ENCODE data around the gene LRRTM2.

LRRTM2 gene

DNA sequence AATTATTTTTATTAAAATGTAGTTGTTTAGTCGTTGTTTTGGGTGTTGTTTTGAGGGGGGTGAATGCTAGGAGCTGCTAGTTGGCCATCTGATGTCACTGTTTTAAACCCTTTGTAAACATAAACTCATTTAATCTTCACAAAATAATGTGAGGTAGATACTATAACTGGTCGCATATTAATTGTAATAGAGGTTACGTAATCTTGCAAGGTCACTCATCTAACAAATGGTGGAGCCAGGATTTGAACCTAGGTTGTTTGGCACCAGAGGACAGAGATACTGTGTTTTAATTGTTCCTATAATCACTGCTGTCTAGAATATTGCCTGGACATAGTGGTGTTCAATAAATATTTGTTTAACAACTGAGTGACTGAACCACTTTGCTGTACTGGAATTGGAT is 54.4 kb downstream of the LRRTM2 start:
- TF ChIP-seq CTCF (IDR thresholded peaks at IDR 0.05; ENCODE audit: insufficient read depth, low read depth, low read length, missing control alignments) = no peak
- DNase-seq (ENCODE audit: low read depth) = no peak
- no peak overlapping the region for H3K4me3 ChIP-seq (ENCODE audit: low read depth, low read length)

DNA sequence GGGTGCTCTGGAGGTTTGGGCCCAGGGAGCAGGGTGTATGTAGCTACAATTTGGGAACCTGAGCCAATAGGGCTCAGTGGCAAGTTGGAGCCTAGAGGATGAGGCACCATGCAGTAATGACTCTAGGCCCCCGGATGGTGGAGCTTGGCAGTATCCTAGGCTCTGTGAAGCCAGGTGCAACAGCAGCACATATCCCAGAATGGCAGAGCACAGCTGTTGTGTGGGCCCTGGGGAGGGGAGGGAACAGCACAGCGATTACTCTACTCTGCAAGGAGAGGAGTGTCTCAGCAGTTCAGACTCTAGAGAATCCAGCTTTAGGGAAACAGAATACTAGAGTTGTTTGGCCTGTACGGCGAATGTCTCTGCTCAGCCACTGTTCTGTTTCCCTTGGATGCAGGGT is 56.1 kb downstream of the LRRTM2 start:
- DNase-seq (ENCODE audit: low read depth) = no peak
- H3K4me3 ChIP-seq (ENCODE audit: low read depth, low read length) = no peak overlapping the region
- no peak for TF ChIP-seq CTCF (IDR thresholded peaks at IDR 0.05; ENCODE audit: insufficient read depth, low read depth, low read length, missing control alignments)
